PFSK-1 (cell line): Measurements from ENCODE around the gene CHCT1.

Source experiments
- FOXP2 ChIP-seq: optimal IDR thresholded peaks from 2 replicates; pipeline ENCODE3; 2011; ENCODE audit warnings: borderline replicate concordance, control low read depth, inconsistent platforms; ENCODE audit not compliant: insufficient read depth; ENCODE audit errors: extremely low read length, extremely low read depth
- POLR2AphosphoS5 ChIP-seq: IDR thresholded peaks from 2 replicates; pipeline ENCODE4 v1.6.1; 2012; ENCODE audit warnings: low read depth, mild to moderate bottlenecking, control low read depth, low read length, moderate library complexity
- SIN3A ChIP-seq: IDR thresholded peaks from 2 replicates; pipeline ENCODE4 v1.6.1; 2012; ENCODE audit warnings: mild to moderate bottlenecking, low read length, moderate library complexity, borderline replicate concordance; ENCODE audit not compliant: insufficient read depth
- TAF1 ChIP-seq: IDR thresholded peaks from 2 replicates; pipeline ENCODE4 v1.6.1; 2012; ENCODE audit warnings: low read length, control low read depth, borderline replicate concordance; ENCODE audit not compliant: insufficient read depth
- TF ChIP-seq, protein P1 (sequence below), 2 experiments: IDR thresholded peaks; 2 replicates each; pipeline versions ENCODE4 v1.6.1 to v1.8.0; 2011 to 2012; ENCODE audit warnings: low read depth in 2 of 2, low read length in 2 of 2, control low read depth in 1 of 2, inconsistent platforms in 1 of 2, mild to moderate bottlenecking in 1 of 2, moderate library complexity in 1 of 2; ENCODE audit not compliant: insufficient read depth in 1 of 2

CHCT1 gene

DNA sequence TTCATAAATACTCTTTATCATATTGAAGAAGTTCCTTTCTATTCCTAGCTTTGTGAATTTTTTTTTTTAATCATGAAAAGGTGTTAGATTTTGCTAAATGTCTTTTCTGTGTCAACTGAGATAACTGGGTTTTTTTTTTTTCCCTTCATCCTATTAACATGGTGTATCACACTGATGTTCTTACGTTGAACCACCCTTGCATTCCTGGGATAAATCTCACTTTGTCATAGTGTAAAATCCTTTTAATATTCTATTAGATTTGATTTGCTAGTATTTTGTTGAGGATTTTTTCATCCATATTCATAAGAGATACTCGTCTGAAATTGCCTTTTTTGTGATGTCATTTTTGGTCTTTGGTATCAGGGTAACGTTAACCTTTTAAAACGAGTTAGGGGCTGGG is 49.2 kb downstream of the CHCT1 start:
- TF ChIP-seq POLR2AphosphoS5: no peak
- TF ChIP-seq TAF1: no peak
- TF ChIP-seq SIN3A: no peak
- TF ChIP-seq FOXP2: no peak
- TF ChIP-seq, protein P1, sequence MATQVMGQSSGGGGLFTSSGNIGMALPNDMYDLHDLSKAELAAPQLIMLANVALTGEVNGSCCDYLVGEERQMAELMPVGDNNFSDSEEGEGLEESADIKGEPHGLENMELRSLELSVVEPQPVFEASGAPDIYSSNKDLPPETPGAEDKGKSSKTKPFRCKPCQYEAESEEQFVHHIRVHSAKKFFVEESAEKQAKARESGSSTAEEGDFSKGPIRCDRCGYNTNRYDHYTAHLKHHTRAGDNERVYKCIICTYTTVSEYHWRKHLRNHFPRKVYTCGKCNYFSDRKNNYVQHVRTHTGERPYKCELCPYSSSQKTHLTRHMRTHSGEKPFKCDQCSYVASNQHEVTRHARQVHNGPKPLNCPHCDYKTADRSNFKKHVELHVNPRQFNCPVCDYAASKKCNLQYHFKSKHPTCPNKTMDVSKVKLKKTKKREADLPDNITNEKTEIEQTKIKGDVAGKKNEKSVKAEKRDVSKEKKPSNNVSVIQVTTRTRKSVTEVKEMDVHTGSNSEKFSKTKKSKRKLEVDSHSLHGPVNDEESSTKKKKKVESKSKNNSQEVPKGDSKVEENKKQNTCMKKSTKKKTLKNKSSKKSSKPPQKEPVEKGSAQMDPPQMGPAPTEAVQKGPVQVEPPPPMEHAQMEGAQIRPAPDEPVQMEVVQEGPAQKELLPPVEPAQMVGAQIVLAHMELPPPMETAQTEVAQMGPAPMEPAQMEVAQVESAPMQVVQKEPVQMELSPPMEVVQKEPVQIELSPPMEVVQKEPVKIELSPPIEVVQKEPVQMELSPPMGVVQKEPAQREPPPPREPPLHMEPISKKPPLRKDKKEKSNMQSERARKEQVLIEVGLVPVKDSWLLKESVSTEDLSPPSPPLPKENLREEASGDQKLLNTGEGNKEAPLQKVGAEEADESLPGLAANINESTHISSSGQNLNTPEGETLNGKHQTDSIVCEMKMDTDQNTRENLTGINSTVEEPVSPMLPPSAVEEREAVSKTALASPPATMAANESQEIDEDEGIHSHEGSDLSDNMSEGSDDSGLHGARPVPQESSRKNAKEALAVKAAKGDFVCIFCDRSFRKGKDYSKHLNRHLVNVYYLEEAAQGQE (IDR thresholded peaks at IDR 0.05; ENCODE audit: insufficient read depth in 1 of 2, low read depth in 2 of 2, low read length in 2 of 2): no peak

GRCh38 chr17:60472449-60472848 is 50.2 kb downstream of the CHCT1 start:
- TF ChIP-seq SIN3A: no peak

DNA sequence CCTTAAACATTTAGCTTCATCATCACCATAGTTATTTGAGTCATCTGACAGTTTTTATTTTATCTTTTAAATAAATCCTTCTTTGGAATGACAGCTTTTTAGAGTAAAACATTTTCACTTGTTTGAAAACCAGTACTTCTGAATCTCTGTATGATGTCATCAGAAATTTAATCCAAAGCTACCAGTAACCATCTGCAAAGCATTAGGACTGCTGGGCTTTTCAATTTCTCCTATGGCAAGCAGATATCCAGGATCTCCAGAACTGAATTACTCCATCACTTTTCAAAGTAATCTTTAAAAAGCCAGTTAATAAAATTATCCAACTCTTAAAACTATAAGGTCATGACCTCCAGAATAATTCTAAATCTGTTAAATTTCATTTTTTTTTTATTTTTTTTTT is 51.5 kb downstream of the CHCT1 start:
- TF ChIP-seq POLR2AphosphoS5 (no peak), TAF1 (no peak), FOXP2 (no peak), SIN3A (no peak)
- TF ChIP-seq, protein P1 (IDR thresholded peaks at IDR 0.05; ENCODE audit: insufficient read depth in 1 of 2, low read depth in 2 of 2, low read length in 2 of 2): no peak
